Keratinocyte (primary cell): Measurements from ENCODE around the gene PPP1R7. TPM values are rescaled to one million over a fixed set of nuclear protein-coding genes. Genes with fewer than 3 reads are reported as not detected.

ENCODE experiments used
- DNase-seq: peaks from one replicate; pipeline ENCODE4 v3.0.0-alpha.2; 2011; ENCODE audit warnings: low read depth, missing footprints, low spot score
- FAIRE-seq: peaks from 2 replicates; lab custom pipeline; 2011; peaks lifted over from hg19 to GRCh38; lab: Jason Lieb, UNC
- H2AFZ ChIP-seq: 2 replicates; pipeline ENCODE4 v1.6.0; 2012; ENCODE audit warnings: low read length, control low read depth, inconsistent platforms; ENCODE audit not compliant: control insufficient read depth
- H3K27ac ChIP-seq: 2 replicates; pipeline ENCODE4 v1.5.1; 2011; ENCODE audit warnings: low read length; ENCODE audit not compliant: control insufficient read depth, insufficient read depth
- H3K27me3 ChIP-seq: 3 replicates; pipeline ENCODE4 v1.6.0; 2011; ENCODE audit warnings: low read length; ENCODE audit not compliant: control insufficient read depth, insufficient read depth; ENCODE audit errors: extremely low read depth
- H3K36me3 ChIP-seq, 2 experiments: 2 replicates in 1 of 2; 3 replicates in 1 of 2; pipeline ENCODE4 v1.5.1; 2011; ENCODE audit warnings: low read length in 2 of 2, mild to moderate bottlenecking in 1 of 2; ENCODE audit not compliant: control insufficient read depth in 2 of 2, insufficient read depth in 2 of 2; ENCODE audit errors: extremely low read depth in 1 of 2
- H3K4me1 ChIP-seq: 3 replicates; pipeline ENCODE4 v1.5.1; 2011; ENCODE audit warnings: low read length; ENCODE audit not compliant: control insufficient read depth, insufficient read depth; ENCODE audit errors: extremely low read depth
- H3K4me2 ChIP-seq: 3 replicates; pipeline ENCODE4 v1.6.0; 2011; ENCODE audit warnings: low read depth, low read length; ENCODE audit not compliant: control insufficient read depth, insufficient read depth; ENCODE audit errors: extremely low read depth
- H3K4me3 ChIP-seq, 3 experiments: fragments of 200-600 bp in 1 of 3; sonication (generic) in 1 of 3; 2 replicates in 2 of 3; 3 replicates in 1 of 3; pipeline ENCODE4 v1.5.1; 2011 to 2016; ENCODE audit warnings: low read length in 3 of 3, mild to moderate bottlenecking in 3 of 3, control low read depth in 2 of 3, inconsistent platforms in 1 of 3, low read depth in 1 of 3, mixed read lengths in 1 of 3, mixed run types in 1 of 3, moderate library complexity in 1 of 3; ENCODE audit not compliant: control insufficient read depth in 2 of 3, insufficient read depth in 2 of 3; ENCODE audit errors: extremely low read depth in 1 of 3
- H3K79me2 ChIP-seq: 2 replicates; pipeline ENCODE4 v1.6.0; 2012; ENCODE audit warnings: low read length; ENCODE audit not compliant: control insufficient read depth, insufficient read depth
- H3K9ac ChIP-seq: 3 replicates; pipeline ENCODE4 v1.6.0; 2011; ENCODE audit warnings: low read length; ENCODE audit not compliant: control insufficient read depth, insufficient read depth; ENCODE audit errors: extremely low read depth
- H3K9me1 ChIP-seq: 3 replicates; pipeline ENCODE4 v1.6.0; 2011; ENCODE audit warnings: low read length; ENCODE audit not compliant: control insufficient read depth, insufficient read depth; ENCODE audit errors: extremely low read depth
- H3K9me3 ChIP-seq: 2 replicates; pipeline ENCODE4 v1.5.1; 2012; ENCODE audit warnings: low read depth, low read length; ENCODE audit not compliant: control insufficient read depth
- H4K20me1 ChIP-seq: 3 replicates; pipeline ENCODE4 v1.6.0; 2011; ENCODE audit warnings: low read length; ENCODE audit not compliant: control insufficient read depth, insufficient read depth; ENCODE audit errors: extremely low read depth
- EZH2 ChIP-seq: IDR thresholded peaks from one replicate; pipeline ENCODE4 v1.6.1; 2012; ENCODE audit warnings: inconsistent platforms, mild to moderate bottlenecking, low read length, moderate library complexity
- dilution Hi-C: fragments of 300-500 bp; cut with MboI; formaldehyde crosslinking; loops from one replicate; pipeline ENCODE4 v1.7.0; 2020; ENCODE audit warnings: low sequenced_read_pairs; ENCODE audit not compliant: extremely low pct_ligation_motif_present
- polyA plus RNA-seq, 5 experiments: library from polyadenylated mRNA; depleted of rRNA in 3 of 5; stranded (reverse) in 3 of 5; stranded (forward) in 1 of 5; unstranded in 1 of 5; fragments of >200 nt; gene quantifications; 1 replicate in 1 of 5; 2 replicates in 3 of 5; 3 replicates in 1 of 5; pipeline versions ENCODE4 v1.2.1 to v1.2.3, GENCODE V29; 2011 to 2012; ENCODE audit warnings: missing spikeins in 2 of 5, low read depth in 1 of 5, low replicate concordance in 1 of 5
- TF ChIP-seq, protein P1 (sequence below), 3 experiments: IDR thresholded peaks in 1 of 3; conservative IDR thresholded peaks in 1 of 3; optimal IDR thresholded peaks in 1 of 3; 2 replicates in 2 of 3; 3 replicates in 1 of 3; pipeline versions ENCODE3 to v1.5.1; 2011; ENCODE audit warnings: low read length in 3 of 3, mild to moderate bottlenecking in 3 of 3, moderate library complexity in 2 of 3, control low read depth in 1 of 3, inconsistent platforms in 1 of 3; ENCODE audit not compliant: insufficient read depth in 2 of 3; ENCODE audit errors: extremely low read depth in 1 of 3

Gene PPP1R7
- polyA plus RNA-seq, 1 donor (not counting 4 experiments of a cell fraction or from before 2014, with no cell fraction given): 84.9 TPM

- Histone ChIP-seq H3K9me3 (no peaks in the 10 kb centered on the region), H2AFZ (no peak overlapping the region), H3K4me2 (no peak overlapping the region), H4K20me1 (no peaks in the 10 kb centered on the region), H3K79me2 (no peaks in the 10 kb centered on the region), H3K27me3 (peaks cover 25% of the 10 kb centered on the region), H3K4me3 (no peak overlapping the region), H3K4me1 (no peaks in the 10 kb centered on the region), H3K27ac (no peak overlapping the region), H3K9ac (no peak overlapping the region), H3K9me1 (no peaks in the 10 kb centered on the region), H3K36me3 (peaks cover 0 to 1% of the 10 kb centered on the region in 2 experiments)
- dilution Hi-C loops: no loop called here
- DNase-seq (no peak), FAIRE-seq (no peak)
- no peak for TF ChIP-seq EZH2
- TF ChIP-seq, protein P1, sequence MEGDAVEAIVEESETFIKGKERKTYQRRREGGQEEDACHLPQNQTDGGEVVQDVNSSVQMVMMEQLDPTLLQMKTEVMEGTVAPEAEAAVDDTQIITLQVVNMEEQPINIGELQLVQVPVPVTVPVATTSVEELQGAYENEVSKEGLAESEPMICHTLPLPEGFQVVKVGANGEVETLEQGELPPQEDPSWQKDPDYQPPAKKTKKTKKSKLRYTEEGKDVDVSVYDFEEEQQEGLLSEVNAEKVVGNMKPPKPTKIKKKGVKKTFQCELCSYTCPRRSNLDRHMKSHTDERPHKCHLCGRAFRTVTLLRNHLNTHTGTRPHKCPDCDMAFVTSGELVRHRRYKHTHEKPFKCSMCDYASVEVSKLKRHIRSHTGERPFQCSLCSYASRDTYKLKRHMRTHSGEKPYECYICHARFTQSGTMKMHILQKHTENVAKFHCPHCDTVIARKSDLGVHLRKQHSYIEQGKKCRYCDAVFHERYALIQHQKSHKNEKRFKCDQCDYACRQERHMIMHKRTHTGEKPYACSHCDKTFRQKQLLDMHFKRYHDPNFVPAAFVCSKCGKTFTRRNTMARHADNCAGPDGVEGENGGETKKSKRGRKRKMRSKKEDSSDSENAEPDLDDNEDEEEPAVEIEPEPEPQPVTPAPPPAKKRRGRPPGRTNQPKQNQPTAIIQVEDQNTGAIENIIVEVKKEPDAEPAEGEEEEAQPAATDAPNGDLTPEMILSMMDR (optimal IDR thresholded peaks at IDR 0.05 in 1 of 3, IDR thresholded peaks at IDR 0.05 in 1 of 3, conservative IDR thresholded peaks at IDR 0.05 in 1 of 3; ENCODE audit: extremely low read depth in 1 of 3, insufficient read depth in 2 of 3, low read length in 3 of 3): no peak
These were observed 37.6 kb downstream of the PPP1R7 start for GRCh38 chr2:241187918-241188234.

DNA sequence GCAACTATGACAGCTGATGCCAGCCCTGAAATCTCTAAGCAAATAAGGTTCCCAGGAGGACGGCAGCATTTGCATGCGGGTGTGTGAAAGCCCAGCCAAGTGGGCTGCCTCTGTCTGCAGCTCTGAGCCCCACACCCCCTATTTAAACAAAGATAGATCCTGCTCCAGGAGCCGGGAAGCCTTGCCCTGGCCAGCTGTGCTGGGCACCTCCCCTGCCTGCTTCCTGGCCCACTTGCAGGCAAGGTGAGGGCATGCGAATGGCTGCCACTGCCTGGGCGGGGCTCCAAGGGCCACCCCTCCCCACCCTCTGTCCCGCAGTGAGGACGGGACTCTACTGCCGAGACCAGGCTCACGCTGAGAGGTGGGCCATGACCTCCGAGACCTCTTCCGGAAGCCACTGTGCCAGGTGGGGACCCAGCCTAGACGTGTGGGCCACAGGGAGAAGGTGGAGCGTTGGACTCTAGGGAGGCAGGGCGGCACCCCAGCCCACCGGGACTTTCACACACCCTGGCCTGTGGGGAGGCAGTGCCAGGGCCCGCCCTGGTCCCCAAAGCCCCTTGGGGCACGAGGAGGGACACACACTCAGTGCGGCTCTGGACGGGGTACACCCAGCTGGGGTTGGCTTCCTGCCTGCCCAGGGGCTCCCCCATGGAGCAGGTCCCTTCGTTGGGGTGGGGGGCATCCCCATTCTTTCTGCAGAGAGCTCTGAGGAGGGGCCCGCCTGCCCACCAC lies 38.3 kb downstream of the PPP1R7 start, which contains the start of gene ANO7:
TSS of gene ANO7 (plus strand) at position 317 of the 732 bp plus-strand sequence. CDS start 1,387 bp downstream, outside the sequence.
- Histone ChIP-seq H3K9ac (no peak within 1 kb of the TSS), H2AFZ (no peak within 1 kb of the TSS), H3K27ac (no peak within 1 kb of the TSS), H3K4me1 (no peaks in the 10 kb centered on the region), H4K20me1 (no peaks in the 10 kb centered on the region), H3K27me3 (peaks cover 25% of the 10 kb centered on the region), H3K4me2 (no peak within 1 kb of the TSS), H3K36me3 (peaks cover 0 to under 1% of the 10 kb centered on the region in 2 experiments), H3K9me1 (no peaks in the 10 kb centered on the region), H3K9me3 (no peaks in the 10 kb centered on the region), H3K79me2 (no peaks in the 10 kb centered on the region), H3K4me3 (no peak within 1 kb of the TSS)
- DNase-seq (no peak), FAIRE-seq (no peak)
- TF ChIP-seq, protein P1 (optimal IDR thresholded peaks at IDR 0.05 in 1 of 3, IDR thresholded peaks at IDR 0.05 in 1 of 3, conservative IDR thresholded peaks at IDR 0.05 in 1 of 3; ENCODE audit: extremely low read depth in 1 of 3, insufficient read depth in 2 of 3, low read length in 3 of 3): no peak
- no peak for TF ChIP-seq EZH2
- dilution Hi-C loops: no loop called here
